NCI-H446 treated with DMSO at 0.1 percent for 48 hours (cell line): ENCODE measurements around the gene NOL6.
"Not testable (repeated sequence)": the region's sequence is repeated elsewhere in the genome, so short reads cannot be mapped to it uniquely, and the experiment has no call there.

ENCODE experiments used
- DNase-seq: peaks from one replicate; lab custom pipeline; 2025; lab: John Stamatoyannopoulos, UW

NOL6 gene

GRCh38 chr9:33472881-33473615 is 676 bp downstream of the NOL6 start:
- DNase-seq = no peak

GRCh38 chr9:33472171-33472880 is 1.4 kb downstream of the NOL6 start:
- no peak for DNase-seq

DNA sequence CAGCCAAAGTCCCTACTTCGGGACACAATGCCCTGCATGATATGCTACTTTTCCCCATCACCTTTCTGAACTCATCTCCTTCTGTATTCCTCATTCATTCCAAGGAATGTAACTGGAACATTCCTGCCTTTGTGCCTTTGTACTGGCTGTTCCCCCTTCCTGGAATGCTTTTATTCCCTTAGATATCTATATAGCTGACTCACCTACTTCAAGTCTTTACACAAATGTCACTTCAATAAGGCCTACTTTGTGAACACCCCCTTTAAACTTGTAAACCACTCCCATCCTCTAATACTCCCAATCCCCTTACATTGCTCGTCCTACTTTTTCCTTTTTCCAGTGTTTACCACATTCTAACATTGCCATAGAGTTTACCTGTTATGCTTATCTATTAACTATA is 2.4 kb downstream of the NOL6 start:
- no peak for DNase-seq

DNA sequence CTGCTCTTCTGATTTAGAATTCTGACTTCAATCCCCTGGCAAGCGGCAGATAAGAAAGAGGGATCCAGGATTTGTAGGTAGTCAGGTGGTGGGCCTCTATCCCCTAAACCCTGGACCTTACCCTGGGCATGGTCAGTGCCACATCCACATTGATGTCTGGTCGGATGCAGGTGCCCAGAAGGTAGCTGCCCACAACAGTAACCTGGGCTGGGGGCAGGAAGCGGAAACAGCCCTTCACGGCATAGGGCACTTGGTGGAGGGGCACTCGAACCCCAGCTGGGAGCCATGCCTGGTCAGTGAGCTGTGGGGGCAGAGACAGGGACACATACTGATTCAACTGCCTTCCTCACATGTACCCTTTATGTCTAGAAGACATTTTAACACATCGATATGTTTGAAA is 3.8 kb downstream of the NOL6 start:
- DNase-seq = no peak

DNA sequence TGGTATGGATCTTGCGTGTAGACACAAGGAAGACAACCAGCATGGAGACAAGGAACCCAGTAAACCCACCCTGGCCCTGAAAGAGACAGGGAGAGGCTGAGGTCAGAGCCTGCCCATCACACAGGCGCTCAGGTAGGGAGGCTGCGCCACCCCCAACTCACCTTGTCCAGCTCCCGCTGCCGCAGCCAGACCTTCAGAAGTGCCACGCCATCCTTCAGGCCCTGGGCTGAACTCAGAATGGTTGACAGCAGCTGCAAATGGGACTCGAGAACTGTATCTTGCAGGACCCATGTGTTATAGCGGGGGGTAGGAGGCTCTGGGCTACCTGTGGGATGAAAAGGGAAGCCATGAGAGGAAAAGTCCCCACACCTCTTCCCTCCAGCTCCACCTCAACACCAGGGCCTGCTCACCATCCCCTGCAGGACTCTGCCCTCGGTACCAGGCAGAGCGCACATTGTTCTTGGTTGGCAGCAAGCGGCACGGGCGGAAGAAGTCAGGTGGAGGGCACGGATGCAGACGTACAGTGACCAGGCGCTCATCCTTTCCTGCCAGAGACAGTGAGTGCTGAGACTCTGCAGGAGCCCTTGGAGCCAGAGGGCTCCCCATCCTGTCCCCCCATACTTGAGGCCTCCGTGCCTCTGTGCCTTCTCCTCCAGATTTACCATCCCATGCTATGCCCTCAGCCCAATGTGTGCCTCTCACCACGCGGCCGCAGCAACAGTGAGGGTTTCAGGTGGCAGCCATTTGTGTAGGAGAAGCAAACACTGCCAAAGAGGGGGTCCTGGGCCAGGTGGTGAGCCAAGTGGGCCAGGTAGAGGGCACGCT is 4.7 kb downstream of the NOL6 start:
- DNase-seq = no peak

DNA sequence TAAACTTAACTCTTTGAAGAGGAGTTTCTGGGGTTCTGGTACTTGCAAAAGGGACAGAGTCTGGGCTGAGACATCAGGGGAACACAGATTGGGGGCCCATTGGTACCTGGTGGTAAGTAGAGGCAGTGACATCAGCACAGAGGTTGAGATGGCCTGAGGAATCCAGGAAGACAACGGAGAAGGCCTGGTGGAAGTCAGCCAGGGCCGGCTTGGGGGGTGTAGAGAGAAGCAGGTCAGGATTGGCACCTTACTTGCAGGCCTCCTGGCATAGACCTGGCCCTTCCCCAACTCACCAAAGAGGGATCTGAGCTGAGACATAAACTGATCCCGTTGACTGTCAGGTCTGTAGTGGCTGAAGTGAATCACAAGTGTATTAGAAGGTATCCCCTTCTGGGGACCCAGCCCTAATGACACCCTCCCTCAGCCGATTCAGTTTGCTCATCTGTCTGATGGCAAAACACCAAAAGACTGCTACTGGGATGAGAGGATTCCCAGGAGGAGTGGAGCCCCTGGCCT is 5.5 kb downstream of the NOL6 start:
- no peak for DNase-seq

DNA sequence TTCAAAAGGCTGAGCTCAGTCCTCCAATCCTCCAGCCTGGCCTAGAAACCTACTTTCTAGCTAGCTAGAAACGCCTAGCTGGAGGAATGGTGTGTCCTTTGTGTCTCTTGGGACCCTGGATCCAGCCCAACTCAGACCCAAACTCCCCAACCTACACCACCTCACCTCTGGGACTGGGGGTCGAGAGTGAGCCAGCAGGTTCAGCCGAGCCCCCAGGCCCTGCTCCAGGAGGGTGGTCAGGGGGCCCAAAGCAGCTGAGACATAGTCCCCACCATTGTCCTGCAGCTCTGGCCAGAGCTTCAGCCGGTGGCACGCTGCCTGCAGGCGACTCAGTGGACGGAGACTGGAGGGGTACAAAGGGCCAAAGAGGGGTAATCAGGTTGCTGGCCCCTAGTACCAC is 6.2 kb downstream of the NOL6 start:
- DNase-seq = no peak

- no peak for DNase-seq
Measured at GRCh38 chr9:33466565-33467495, 6.9 kb downstream of the NOL6 start.

- no peak for DNase-seq
Measured at GRCh38 chr9:33465596-33466564, 7.8 kb downstream of the NOL6 start.

- DNase-seq = no peak
Measured at GRCh38 chr9:33465096-33465495, 8.6 kb downstream of the NOL6 start.

- DNase-seq = no peak
Measured at GRCh38 chr9:33464045-33464636, 9.6 kb downstream of the NOL6 start.

- DNase-seq = no peak
Measured at GRCh38 chr9:33463151-33463550, 10.6 kb downstream of the NOL6 start.

GRCh38 chr9:33461492-33461891 is 12.2 kb downstream of the NOL6 start:
- DNase-seq = no peak

GRCh38 chr9:33460854-33461253 is 12.9 kb downstream of the NOL6 start:
- no peak for DNase-seq

DNA sequence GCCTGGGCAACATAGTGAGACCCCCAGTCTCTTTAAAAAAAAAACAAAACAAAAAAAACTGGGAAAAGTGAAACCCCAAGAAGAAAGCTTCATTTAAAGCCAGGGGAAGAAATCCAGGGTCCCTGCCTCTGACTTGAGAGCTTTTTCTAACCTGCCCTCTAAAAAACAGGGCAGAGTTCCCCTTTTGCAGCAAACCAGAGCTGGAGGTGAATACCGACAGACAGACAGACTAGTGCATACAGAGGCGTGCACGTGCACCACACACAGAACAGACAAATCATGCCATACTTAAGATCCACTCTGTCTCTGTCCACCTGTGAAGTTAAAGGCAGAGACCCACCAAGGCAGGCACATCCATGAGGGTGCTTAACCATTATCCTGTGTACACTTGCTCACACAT is 14.6 kb downstream of the NOL6 start:
- no peak for DNase-seq

GRCh38 chr9:33458444-33458843 is 15.3 kb downstream of the NOL6 start:
- no peak for DNase-seq

DNA sequence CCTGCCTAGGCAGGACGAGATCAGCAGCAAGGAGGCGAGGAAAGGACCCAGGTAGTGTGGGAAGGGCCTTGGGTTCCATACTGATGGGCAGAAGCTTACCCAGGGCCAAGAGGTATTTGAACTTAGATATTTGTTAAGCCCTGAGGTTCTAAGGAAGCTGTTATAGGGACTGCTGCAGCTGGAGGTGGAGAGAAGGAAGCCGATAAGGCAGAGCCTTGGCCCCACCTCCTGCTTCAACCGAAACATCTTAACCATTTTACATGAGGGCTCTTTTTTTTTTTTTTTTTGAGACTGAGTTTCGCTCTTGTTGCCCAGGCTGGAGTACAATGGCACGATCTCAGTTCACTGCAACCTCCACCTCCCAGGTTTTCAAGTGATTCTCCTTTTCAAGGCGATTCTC is 17.8 kb downstream of the NOL6 start:
- no peak for DNase-seq

DNA sequence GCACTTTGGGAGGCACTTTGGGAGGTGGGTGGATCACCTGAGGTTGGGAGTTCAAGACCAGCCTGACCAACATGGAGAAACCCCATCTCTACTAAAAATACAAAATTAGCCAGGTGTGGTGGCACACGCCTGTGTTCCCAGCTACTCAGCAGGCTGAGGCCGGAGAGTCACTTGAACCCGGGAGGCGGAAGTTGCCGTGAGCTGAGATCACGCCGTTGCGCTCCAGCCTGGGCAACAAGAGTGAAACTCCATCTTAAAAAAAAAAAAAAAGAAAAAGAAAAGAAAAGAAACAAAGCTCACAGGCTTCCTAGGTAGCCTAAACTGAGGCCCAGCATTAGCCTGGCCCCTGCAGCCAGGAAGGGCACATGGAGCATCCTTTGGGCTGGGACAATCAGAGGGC is 18.3 kb downstream of the NOL6 start:
- DNase-seq = not testable (repeated sequence)

GRCh38 chr9:33454661-33455026 is 19.1 kb downstream of the NOL6 start:
- DNase-seq = not testable (repeated sequence)
